Activated T-helper 17 cell treated with anti-CD3 and anti-CD28 coated beads, Interleukin-2, amount 50 U/mL, for 72 hours (primary cell): Measurements from ENCODE around the gene XRCC5. TPM values are rescaled to one million over a fixed set of nuclear protein-coding genes. Genes with fewer than 3 reads are reported as not detected.
"Not testable (repeated sequence)": the region's sequence is repeated elsewhere in the genome, so short reads cannot be mapped to it uniquely, and the experiment has no call there.

Experiments used
- ATAC-seq: fragments of 150-1000 bp; cut with Tn5 transposase; replicated peaks from 2 replicates; pipeline ENCODE4 v1.10.0; 2021; ENCODE audit warnings: mild to moderate bottlenecking, moderate library complexity
- H3K27ac Mint-ChIP-seq: one replicate; pipeline ENCODE4 v1.8.0; 2022; ENCODE audit warnings: mixed read lengths
- H3K27me3 Mint-ChIP-seq: one replicate; pipeline ENCODE4 v1.8.0; 2022; ENCODE audit warnings: mixed read lengths
- H3K36me3 Mint-ChIP-seq: one replicate; pipeline ENCODE4 v1.8.0; 2022; ENCODE audit warnings: low read depth, mild to moderate bottlenecking, mixed read lengths
- H3K4me1 Mint-ChIP-seq: one replicate; pipeline ENCODE4 v1.8.0; 2022; ENCODE audit warnings: mixed read lengths
- H3K4me3 Mint-ChIP-seq: one replicate; pipeline ENCODE4 v1.8.0; 2022; ENCODE audit warnings: mild to moderate bottlenecking, mixed read lengths
- H3K9me3 Mint-ChIP-seq: one replicate; pipeline ENCODE4 v1.8.0; 2022; ENCODE audit warnings: mixed read lengths
- total RNA-seq, 2 donors: library from RNA; stranded (reverse); gene quantifications; one replicate each; pipeline ENCODE4 v1.2.3, GENCODE V29; 2022

Gene XRCC5
- total RNA-seq, 2 donors from 2014 or later: 391 to 617 TPM

DNA sequence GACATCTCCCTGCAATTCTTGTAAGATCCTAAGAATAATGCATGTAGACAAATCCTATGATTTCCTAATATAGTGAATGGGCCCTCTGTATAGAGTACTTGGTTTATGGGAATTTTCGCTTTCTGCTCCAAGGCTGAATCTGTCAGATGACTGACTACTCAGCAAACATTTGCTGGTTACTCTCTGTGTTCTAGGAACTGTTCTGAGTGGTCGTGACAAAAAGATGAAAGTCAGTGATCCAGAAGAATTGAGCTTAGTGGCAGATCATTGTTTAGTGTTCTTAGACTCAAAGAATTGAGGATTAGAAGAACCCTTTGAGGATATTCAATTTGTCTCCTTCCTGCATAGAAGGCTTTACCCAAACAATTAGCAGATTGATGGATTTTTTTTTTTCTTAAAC, 10.0 kb downstream of the XRCC5 start:
- no peak for ATAC-seq
- Mint-ChIP-seq H3K36me3 (peaks cover 100% of the 10 kb centered on the region), H3K4me1 (peaks cover 50% of the 10 kb centered on the region), H3K9me3 (no peaks in the 10 kb centered on the region), H3K4me3 (peak overlapping the region; percentile 72), H3K27ac (peak overlapping the region; percentile 93), H3K27me3 (no peaks in the 10 kb centered on the region)

GRCh38 chr2:216119986-216120385, 10.8 kb downstream of the XRCC5 start:
- peaks cover 100% of the 10 kb centered on the region for H3K36me3 Mint-ChIP-seq
- peak overlapping the region; percentile 93 for H3K27ac Mint-ChIP-seq
- peak; percentile 84 for ATAC-seq
- H3K4me3 Mint-ChIP-seq: peak overlapping the region; percentile 72
- H3K4me1 Mint-ChIP-seq: peaks cover 41% of the 10 kb centered on the region
- no peaks in the 10 kb centered on the region for H3K9me3 Mint-ChIP-seq
- no peaks in the 10 kb centered on the region for H3K27me3 Mint-ChIP-seq

- ATAC-seq: no peak
- H3K4me3 Mint-ChIP-seq: peak overlapping the region; percentile 72
Measured at GRCh38 chr2:216121255-216121654, 12.1 kb downstream of the XRCC5 start.

DNA sequence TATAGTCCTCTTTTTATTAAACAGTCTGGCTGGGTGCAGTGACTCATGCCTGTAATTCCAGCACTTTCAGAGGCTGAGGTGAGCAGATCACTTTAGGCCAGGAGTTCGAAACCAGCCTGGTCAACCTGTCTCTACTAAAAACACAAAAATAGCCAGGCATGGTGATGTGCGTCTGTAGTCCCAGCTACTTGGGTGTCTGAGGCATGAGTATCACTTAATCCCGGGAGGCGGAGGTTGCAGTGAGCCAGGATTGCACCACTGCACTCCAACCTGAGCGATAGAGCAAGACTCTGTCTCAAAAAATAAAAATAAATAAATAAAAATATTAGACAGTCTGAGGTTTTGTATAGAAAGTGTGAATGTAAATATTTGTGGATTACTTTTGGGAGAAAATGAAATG, 17.8 kb downstream of the XRCC5 start:
- H3K27ac Mint-ChIP-seq: peak overlapping the region; percentile 75
- no peak for ATAC-seq
- H3K4me1 Mint-ChIP-seq: peaks cover 24% of the 10 kb centered on the region
- no peaks in the 10 kb centered on the region for H3K9me3 Mint-ChIP-seq
- H3K27me3 Mint-ChIP-seq: no peaks in the 10 kb centered on the region
- peaks cover 76% of the 10 kb centered on the region for H3K36me3 Mint-ChIP-seq
- no peak overlapping the region for H3K4me3 Mint-ChIP-seq

More at GRCh38 chr2:216121255-216121654, 12.1 kb downstream of the XRCC5 start:
- Mint-ChIP-seq H3K4me1 (peaks cover 36% of the 10 kb centered on the region), H3K27me3 (no peaks in the 10 kb centered on the region), H3K27ac (peak overlapping the region; percentile 93), H3K36me3 (peaks cover 100% of the 10 kb centered on the region), H3K9me3 (no peaks in the 10 kb centered on the region)

- no peak for ATAC-seq
- Mint-ChIP-seq H3K27ac (peak overlapping the region; percentile 78), H3K4me3 (no peak overlapping the region)
Measured at GRCh38 chr2:216130346-216130971, 21.3 kb downstream of the XRCC5 start.

GRCh38 chr2:216131175-216131926, 22.2 kb downstream of the XRCC5 start:
- peak overlapping the region; percentile 78 for H3K27ac Mint-ChIP-seq
- H3K9me3 Mint-ChIP-seq: no peaks in the 10 kb centered on the region
- no peak for ATAC-seq
- H3K27me3 Mint-ChIP-seq: no peaks in the 10 kb centered on the region
- peaks cover 44% of the 10 kb centered on the region for H3K4me1 Mint-ChIP-seq
- peaks cover 32% of the 10 kb centered on the region for H3K36me3 Mint-ChIP-seq
- peak overlapping the region; percentile 11 for H3K4me3 Mint-ChIP-seq

More at GRCh38 chr2:216130346-216130971, 21.3 kb downstream of the XRCC5 start:
- Mint-ChIP-seq H3K9me3 (no peaks in the 10 kb centered on the region), H3K27me3 (no peaks in the 10 kb centered on the region), H3K36me3 (peaks cover 40% of the 10 kb centered on the region), H3K4me1 (peaks cover 38% of the 10 kb centered on the region)

GRCh38 chr2:216132585-216132984, 23.4 kb downstream of the XRCC5 start:
- Mint-ChIP-seq H3K4me1 (peaks cover 43% of the 10 kb centered on the region), H3K27me3 (no peaks in the 10 kb centered on the region), H3K36me3 (peaks cover 19% of the 10 kb centered on the region), H3K27ac (peak overlapping the region; percentile 78), H3K9me3 (no peaks in the 10 kb centered on the region), H3K4me3 (no peak overlapping the region)
- ATAC-seq: peak; percentile 53

- Mint-ChIP-seq H3K27ac (peak overlapping the region; percentile 78), H3K9me3 (no peaks in the 10 kb centered on the region), H3K4me3 (peak overlapping the region; percentile 17), H3K36me3 (peaks cover 11% of the 10 kb centered on the region), H3K27me3 (no peaks in the 10 kb centered on the region), H3K4me1 (peaks cover 43% of the 10 kb centered on the region)
- ATAC-seq: no peak
Measured at GRCh38 chr2:216133397-216133796, 24.2 kb downstream of the XRCC5 start.

GRCh38 chr2:216134958-216135541, 25.9 kb downstream of the XRCC5 start:
- Mint-ChIP-seq H3K9me3 (no peaks in the 10 kb centered on the region), H3K36me3 (no peaks in the 10 kb centered on the region), H3K4me3 (peak overlapping the region; percentile 27), H3K4me1 (peaks cover 36% of the 10 kb centered on the region), H3K27ac (peak overlapping the region; percentile 90), H3K27me3 (no peaks in the 10 kb centered on the region)
- peak; percentile 68 for ATAC-seq

DNA sequence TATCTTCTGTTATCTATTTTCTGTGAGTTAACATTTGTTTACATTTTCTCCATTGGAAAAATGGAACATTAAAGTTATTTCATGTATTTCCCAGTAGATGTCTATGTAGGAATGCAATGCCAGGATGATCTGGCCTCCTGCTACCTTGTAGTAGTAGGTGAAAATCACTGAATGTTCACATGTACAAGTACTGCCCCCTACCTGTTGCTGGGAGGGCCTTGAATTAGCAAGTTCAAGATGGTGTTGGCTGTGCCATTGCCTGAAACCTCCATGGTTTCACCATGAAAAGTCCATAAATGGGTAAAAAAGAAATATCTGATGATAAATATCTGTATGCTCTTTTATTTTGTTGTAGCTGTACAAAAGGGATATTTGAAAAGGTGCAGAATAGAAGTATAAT, 30.7 kb downstream of the XRCC5 start:
- Mint-ChIP-seq H3K4me3 (no peak overlapping the region), H3K9me3 (no peaks in the 10 kb centered on the region), H3K4me1 (peaks cover 15% of the 10 kb centered on the region), H3K36me3 (no peaks in the 10 kb centered on the region), H3K27ac (peak overlapping the region; percentile 31), H3K27me3 (no peaks in the 10 kb centered on the region)
- ATAC-seq: peak; percentile 46

DNA sequence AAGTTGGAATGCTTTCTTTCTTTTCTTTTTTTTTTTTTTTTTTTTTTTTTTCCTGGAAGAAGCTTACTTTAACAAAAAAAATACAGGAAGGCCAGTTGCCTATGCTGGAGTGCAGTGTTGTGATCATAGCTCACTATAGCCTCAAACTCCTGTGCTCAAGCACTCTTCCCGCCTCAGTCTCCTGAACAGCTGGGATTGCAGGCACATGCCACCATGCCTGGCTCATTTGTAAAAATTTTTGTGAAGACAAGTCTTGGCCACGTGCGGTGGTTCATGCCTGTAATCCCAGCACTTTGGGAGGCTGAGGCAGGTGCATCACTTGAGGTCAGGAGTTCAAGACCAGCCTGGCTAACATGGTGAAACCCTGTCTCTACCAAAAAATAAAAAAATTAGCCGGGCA, 32.4 kb downstream of the XRCC5 start:
- not testable (repeated sequence) for H3K36me3 Mint-ChIP-seq, ATAC-seq, H3K9me3 Mint-ChIP-seq, H3K27ac Mint-ChIP-seq, H3K27me3 Mint-ChIP-seq, H3K4me1 Mint-ChIP-seq, H3K4me3 Mint-ChIP-seq

GRCh38 chr2:216142540-216142939, 33.4 kb downstream of the XRCC5 start:
- no peaks in the 10 kb centered on the region for H3K27me3 Mint-ChIP-seq
- no peaks in the 10 kb centered on the region for H3K4me1 Mint-ChIP-seq
- peak overlapping the region; percentile 37 for H3K27ac Mint-ChIP-seq
- no peaks in the 10 kb centered on the region for H3K36me3 Mint-ChIP-seq
- no peak overlapping the region for H3K4me3 Mint-ChIP-seq
- no peaks in the 10 kb centered on the region for H3K9me3 Mint-ChIP-seq
- ATAC-seq: peak; percentile 95

GRCh38 chr2:216144372-216144771, 35.2 kb downstream of the XRCC5 start:
- no peak overlapping the region for H3K4me3 Mint-ChIP-seq

DNA sequence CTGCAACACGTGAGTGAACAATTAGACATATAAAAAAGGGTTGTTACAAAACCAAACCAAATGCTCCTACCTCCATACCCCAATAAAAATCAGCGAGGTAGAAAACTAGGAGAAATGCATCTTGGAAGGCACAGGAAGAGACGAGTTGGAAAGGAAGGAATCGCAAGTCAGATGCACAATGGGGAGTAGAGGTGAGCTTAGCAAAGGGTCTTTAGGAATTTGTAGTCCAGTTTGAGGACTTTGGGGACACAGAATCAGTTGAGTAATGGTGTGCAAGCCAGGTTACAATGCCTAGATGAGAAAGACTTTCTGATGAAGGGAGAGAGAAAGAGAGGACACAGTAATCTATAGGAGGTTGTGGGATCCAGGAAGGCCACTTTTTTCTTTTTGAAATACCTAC, 35.7 kb downstream of the XRCC5 start:
- Mint-ChIP-seq H3K9me3 (no peaks in the 10 kb centered on the region), H3K27ac (no peak overlapping the region), H3K36me3 (no peaks in the 10 kb centered on the region), H3K27me3 (no peaks in the 10 kb centered on the region), H3K4me1 (no peaks in the 10 kb centered on the region), H3K4me3 (no peak overlapping the region)
- no peak for ATAC-seq

More at GRCh38 chr2:216144372-216144771, 35.2 kb downstream of the XRCC5 start:
- Mint-ChIP-seq H3K36me3 (no peaks in the 10 kb centered on the region), H3K27me3 (no peaks in the 10 kb centered on the region), H3K4me1 (no peaks in the 10 kb centered on the region), H3K27ac (no peak overlapping the region), H3K9me3 (no peaks in the 10 kb centered on the region)
- ATAC-seq: no peak

GRCh38 chr2:216146573-216146972, 37.4 kb downstream of the XRCC5 start:
- Mint-ChIP-seq H3K27ac (no peak overlapping the region), H3K4me1 (peaks cover 2% of the 10 kb centered on the region), H3K4me3 (no peak overlapping the region), H3K27me3 (no peaks in the 10 kb centered on the region), H3K9me3 (no peaks in the 10 kb centered on the region), H3K36me3 (no peaks in the 10 kb centered on the region)
- ATAC-seq: no peak
